ENCODE data around the gene KCNB1. TPM values are rescaled to one million over a fixed set of nuclear protein-coding genes. Genes with fewer than 3 reads are reported as not detected.

The KCNB1 gene
- total RNA-seq, 1 experiment from 2014 or later = 0.04 TPM

GRCh38 chr20:49519777-49520359 is 37.4 kb upstream of the KCNB1 start:
- H3K27ac ChIP-seq = no peak overlapping the region
- H4K20me1 ChIP-seq (ENCODE audit: insufficient read depth) = no peaks in the 10 kb centered on the region
- peaks cover 8% of the 10 kb centered on the region for H3K4me1 ChIP-seq (replicated peaks; ENCODE audit: insufficient read depth)
- H3K9me3 ChIP-seq (ENCODE audit: insufficient read depth, low read depth) = no peaks in the 10 kb centered on the region
- no peak overlapping the region for H2AFZ ChIP-seq
- no TSS peak for BruUV-seq (replicated peaks)
- no peaks in the 10 kb centered on the region for H3K79me2 ChIP-seq (ENCODE audit: low read depth)
- H3K36me3 ChIP-seq (ENCODE audit: low read depth) = peaks cover 12% of the 10 kb centered on the region; the same call in 1 of the 2 replicates
- ChIA-PET CTCF (no interaction called here), POLR2A (ENCODE audit: unreplicated experiment) (no interaction called here)
- no peak overlapping the region for H3K4me2 ChIP-seq
- intact Hi-C loops (cut with micrococcal nuclease; ENCODE audit: unreplicated experiment) = no loop called here
- H3K4me3 ChIP-seq = no peak overlapping the region
- H3K27me3 ChIP-seq (ENCODE audit: insufficient read depth, low read depth) = no peaks in the 10 kb centered on the region
- no peak for TF ChIP-seq CTCF (conservative IDR thresholded peaks at IDR 0.05)
- no peak for TF ChIP-seq EZH2 (IDR thresholded peaks at IDR 0.05; ENCODE audit: low read depth)
- peak in 1 of 2 experiments; percentile 15 for DNase-seq
- no peaks in the 10 kb centered on the region for H3K9me2 ChIP-seq (ENCODE audit: insufficient read depth)
- peaks cover 5% of the 10 kb centered on the region; the same call in 1 of the 2 replicates for H3F3A ChIP-seq (ENCODE audit: insufficient read depth, low read depth)

DNA sequence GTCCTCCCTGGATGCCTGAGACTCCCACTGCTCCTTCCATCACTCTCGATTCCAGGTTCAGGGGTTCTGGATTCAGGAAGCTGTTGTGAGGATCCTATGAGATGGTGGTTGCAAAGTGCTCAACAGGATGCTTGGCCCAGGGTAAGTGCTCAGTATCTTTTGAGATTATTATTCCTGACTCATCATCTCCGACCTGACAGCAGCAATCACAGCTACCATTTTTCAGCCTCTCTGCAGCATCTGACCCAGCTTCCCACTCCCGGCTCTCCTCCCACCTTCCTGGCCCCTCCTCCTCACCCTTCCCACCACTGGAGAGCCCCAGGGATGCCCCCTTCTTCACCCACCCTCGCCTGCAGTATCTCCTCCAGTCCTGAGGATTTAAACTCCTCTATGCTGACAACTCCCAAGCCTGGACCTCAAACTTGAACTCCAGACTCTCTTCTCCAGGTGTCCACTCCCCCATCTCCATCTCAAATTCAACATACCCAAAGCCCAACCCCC is 36.8 kb upstream of the KCNB1 start:
- ChIA-PET POLR2A (ENCODE audit: unreplicated experiment) (no interaction called here), CTCF (no interaction called here)
- no peak overlapping the region for H3K4me3 ChIP-seq
- no peak overlapping the region for H3K27ac ChIP-seq
- peak in 1 of 2 experiments; percentile 21 for DNase-seq
- H4K20me1 ChIP-seq (ENCODE audit: insufficient read depth) = no peaks in the 10 kb centered on the region
- intact Hi-C loops (cut with micrococcal nuclease; ENCODE audit: unreplicated experiment) = no loop called here
- H3K9me2 ChIP-seq (ENCODE audit: insufficient read depth) = no peaks in the 10 kb centered on the region
- peaks cover 5% of the 10 kb centered on the region; the same call in 1 of the 2 replicates for H3F3A ChIP-seq (ENCODE audit: insufficient read depth, low read depth)
- BruUV-seq (replicated peaks) = no TSS peak
- H3K36me3 ChIP-seq (ENCODE audit: low read depth) = peaks cover 10% of the 10 kb centered on the region; the same call in 1 of the 2 replicates
- H3K4me1 ChIP-seq (replicated peaks; ENCODE audit: insufficient read depth) = peaks cover 8% of the 10 kb centered on the region
- TF ChIP-seq CTCF (conservative IDR thresholded peaks at IDR 0.05) = no peak
- no peak for TF ChIP-seq EZH2 (IDR thresholded peaks at IDR 0.05; ENCODE audit: low read depth)
- no peaks in the 10 kb centered on the region; the same call in 1 of the 2 replicates for H3K27me3 ChIP-seq (ENCODE audit: insufficient read depth, low read depth)
- H3K9me3 ChIP-seq (ENCODE audit: insufficient read depth, low read depth) = no peaks in the 10 kb centered on the region
- H2AFZ ChIP-seq = no peak overlapping the region
- no peak overlapping the region for H3K4me2 ChIP-seq
- no peaks in the 10 kb centered on the region for H3K79me2 ChIP-seq (ENCODE audit: low read depth)

GRCh38 chr20:49518576-49518975 is 36.1 kb upstream of the KCNB1 start:
- intact Hi-C loops (cut with micrococcal nuclease; ENCODE audit: unreplicated experiment) = no loop called here
- CTCF ChIA-PET = no interaction called here

More at GRCh38 chr20:49518576-49518975, 36.1 kb upstream of the KCNB1 start:
- H4K20me1 ChIP-seq (ENCODE audit: insufficient read depth) = no peaks in the 10 kb centered on the region
- BruUV-seq (replicated peaks) = no TSS peak
- no peak overlapping the region for H3K4me2 ChIP-seq
- no peaks in the 10 kb centered on the region for H3K9me3 ChIP-seq (ENCODE audit: insufficient read depth, low read depth)
- peaks cover 5% of the 10 kb centered on the region; the same call in 1 of the 2 replicates for H3F3A ChIP-seq (ENCODE audit: insufficient read depth, low read depth)
- H3K9me2 ChIP-seq (ENCODE audit: insufficient read depth) = no peaks in the 10 kb centered on the region
- POLR2A ChIA-PET (ENCODE audit: unreplicated experiment) = no interaction called here
- H3K27ac ChIP-seq = no peak overlapping the region
- peak in 1 of 2 experiments; percentile 10 for DNase-seq
- peaks cover 10% of the 10 kb centered on the region; the same call in 1 of the 2 replicates for H3K36me3 ChIP-seq (ENCODE audit: low read depth)
- H3K4me1 ChIP-seq (replicated peaks; ENCODE audit: insufficient read depth) = peaks cover 8% of the 10 kb centered on the region
- H3K79me2 ChIP-seq (ENCODE audit: low read depth) = no peaks in the 10 kb centered on the region
- no peak overlapping the region for H3K4me3 ChIP-seq
- peaks cover 4% of the 10 kb centered on the region; the same call in 1 of the 2 replicates for H3K27me3 ChIP-seq (ENCODE audit: insufficient read depth, low read depth)
- no peak for TF ChIP-seq EZH2 (IDR thresholded peaks at IDR 0.05; ENCODE audit: low read depth)
- no peak for TF ChIP-seq CTCF (conservative IDR thresholded peaks at IDR 0.05)
- H2AFZ ChIP-seq = no peak overlapping the region

All from PC-9 (cell line).